ACHN (cell line): ENCODE data around the gene FOXP1.
A peak's percentile ranks its signal among the peaks of the same experiment; 100 is the strongest.

Source experiments
- DNase-seq: peaks from one replicate; pipeline ENCODE4 v3.0.0-alpha.2; 2015
- in situ Hi-C: cut with HindIII; loops from 2 replicates; pipeline ENCODE4 v1.10.0; 2017; ENCODE audit warnings: low sequenced_read_pairs, low pct_ligation_motif_present, low pct_unique_long_range_greater_than_20kb

The FOXP1 gene

DNA sequence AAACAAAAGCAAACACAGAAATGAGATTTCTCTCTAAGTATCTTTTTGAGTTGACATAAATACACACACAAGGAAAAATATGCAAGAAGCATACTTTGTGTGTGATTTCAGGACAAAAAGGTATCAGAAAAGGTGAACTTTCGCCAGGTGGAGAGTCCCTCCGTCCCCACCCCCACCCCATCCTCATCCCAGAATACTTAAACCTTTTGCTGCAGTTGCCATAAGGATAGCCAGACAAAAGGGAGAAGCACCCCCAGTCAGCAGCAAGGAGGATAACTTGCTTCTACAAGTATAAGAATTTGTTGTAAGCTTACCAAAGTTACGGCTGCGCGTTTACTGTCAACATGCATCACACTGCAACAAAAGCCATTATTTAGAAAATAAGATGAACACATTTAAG is 10.3 kb downstream of the FOXP1 start:
- in situ Hi-C loops: no loop called here
- no peak for DNase-seq

DNA sequence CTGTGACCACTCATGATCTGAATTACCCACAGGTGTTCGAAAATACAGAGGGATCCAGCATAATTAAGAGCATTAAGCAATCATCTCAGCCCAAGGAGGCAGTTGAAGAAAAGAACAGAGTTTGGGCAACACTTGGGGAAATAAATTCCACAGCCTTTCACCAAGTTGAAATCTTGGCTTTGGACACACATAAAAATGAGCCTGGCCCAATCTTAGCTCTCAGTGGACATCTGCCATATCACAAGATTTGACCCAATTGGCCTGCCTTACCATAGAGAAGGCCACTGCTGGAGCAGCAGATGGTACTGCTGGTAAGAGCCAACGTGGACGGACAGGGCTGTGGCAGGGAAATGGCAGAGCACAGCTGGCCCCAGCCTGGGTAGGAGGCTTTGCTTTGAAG is 13.0 kb downstream of the FOXP1 start:
- in situ Hi-C loops: no loop called here
- no peak for DNase-seq

GRCh38 chr3:71568207-71568606 is 15.3 kb downstream of the FOXP1 start:
- no peak for DNase-seq

GRCh38 chr3:71566776-71567175 is 16.8 kb downstream of the FOXP1 start:
- no peak for DNase-seq
- in situ Hi-C loops: no loop called here

More at GRCh38 chr3:71568207-71568606, 15.3 kb downstream of the FOXP1 start:
- in situ Hi-C loops: no loop called here

DNA sequence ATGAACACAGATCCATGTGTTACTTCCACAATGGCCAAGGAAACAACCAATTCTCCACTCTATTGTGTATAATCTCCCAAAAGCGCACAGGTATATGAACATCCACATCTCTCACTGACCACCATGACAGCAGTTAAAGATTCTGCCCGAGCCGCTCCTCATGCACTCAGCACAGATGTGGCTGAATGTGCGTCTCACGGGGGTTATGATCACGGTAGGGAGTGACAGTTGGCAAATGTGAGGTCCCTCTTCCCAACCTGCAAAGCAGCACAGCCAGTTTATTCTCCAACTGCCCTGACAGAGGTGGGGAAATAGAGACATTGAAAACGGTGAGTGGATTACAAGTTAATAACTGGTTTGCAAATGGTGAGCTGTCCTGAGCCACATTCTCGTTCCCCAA is 17.6 kb downstream of the FOXP1 start:
- in situ Hi-C loops: no loop called here

DNA sequence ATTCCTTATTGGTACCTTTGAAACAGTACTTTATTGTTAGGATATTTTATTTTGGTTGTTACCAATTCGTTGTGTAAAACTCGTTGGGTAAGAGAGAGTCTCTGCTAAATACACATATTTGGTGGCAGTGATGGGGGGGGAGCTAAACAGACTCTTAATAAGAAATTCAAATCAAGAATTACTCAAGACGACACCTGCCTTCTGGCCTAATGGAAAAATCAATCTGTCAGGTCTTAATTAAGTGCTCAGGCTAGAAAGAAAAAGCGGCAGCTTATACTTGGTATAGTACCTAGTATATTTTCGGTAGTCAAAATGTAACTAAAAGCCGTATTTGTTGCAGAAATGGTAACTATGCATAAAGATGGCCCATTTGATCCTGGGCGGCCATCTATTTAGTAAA is 18.2 kb downstream of the FOXP1 start:
- DNase-seq: no peak
- in situ Hi-C loops: no loop called here

More for the DNA sequence above, 17.6 kb downstream of the FOXP1 start:
- no peak for DNase-seq

DNA sequence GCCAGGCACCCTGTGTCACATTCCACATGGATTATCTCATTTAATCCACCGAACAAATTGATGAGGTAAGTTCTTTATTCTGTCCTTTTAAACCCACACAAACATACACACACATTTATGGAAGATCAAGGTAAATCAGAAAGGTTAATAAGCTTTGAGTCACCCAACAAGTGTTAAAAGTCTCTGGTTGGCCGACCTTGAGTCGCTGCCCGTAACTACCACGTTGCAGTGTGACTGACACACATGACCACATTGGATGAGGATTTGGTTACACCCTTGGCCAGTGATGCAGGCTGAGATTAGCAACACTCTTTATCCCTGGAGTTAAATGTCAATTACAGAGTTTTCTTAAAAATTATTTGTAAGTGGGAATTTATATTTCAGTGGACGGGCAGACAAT is 19.2 kb downstream of the FOXP1 start:
- in situ Hi-C loops: no loop called here
- peak; percentile 16 for DNase-seq

DNA sequence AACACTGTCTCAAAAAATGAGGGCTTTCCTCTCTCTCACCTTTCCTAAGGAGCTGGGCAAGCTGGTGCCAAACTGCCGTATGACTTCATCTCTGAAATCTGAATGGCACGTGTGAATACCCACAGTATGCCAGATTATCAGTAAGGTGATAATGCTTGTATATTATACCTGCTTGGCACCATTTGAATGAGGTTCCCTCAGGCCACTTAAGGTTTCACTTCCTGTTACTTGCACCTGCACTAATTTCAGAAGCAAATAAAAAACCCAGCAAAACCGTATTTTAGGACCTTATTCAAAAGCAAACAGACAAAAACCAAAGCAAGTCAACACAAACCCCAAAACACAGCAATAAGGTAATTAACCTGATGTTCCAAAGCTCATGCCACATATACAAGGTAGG is 19.7 kb downstream of the FOXP1 start:
- DNase-seq: no peak
- in situ Hi-C loops: no loop called here

GRCh38 chr3:71562938-71563337 is 20.6 kb downstream of the FOXP1 start:
- no peak for DNase-seq
- in situ Hi-C loops: no loop called here

GRCh38 chr3:71560665-71561064 is 22.9 kb downstream of the FOXP1 start:
- in situ Hi-C loops: no loop called here
- no peak for DNase-seq

- in situ Hi-C loops: no loop called here
- DNase-seq: no peak
Observed at GRCh38 chr3:71559578-71560162, 23.9 kb downstream of the FOXP1 start.

- in situ Hi-C loops: no loop called here
- no peak for DNase-seq
Observed at GRCh38 chr3:71559021-71559420, 24.5 kb downstream of the FOXP1 start.

GRCh38 chr3:71554649-71555048 is 28.9 kb downstream of the FOXP1 start:
- in situ Hi-C loops: no loop called here

GRCh38 chr3:71551311-71551919 is 32.1 kb downstream of the FOXP1 start:
- no peak for DNase-seq
- in situ Hi-C loops: no loop called here

More at GRCh38 chr3:71554649-71555048, 28.9 kb downstream of the FOXP1 start:
- DNase-seq: no peak

- in situ Hi-C loops: no loop called here
- no peak for DNase-seq
Observed at GRCh38 chr3:71549951-71550350, 33.6 kb downstream of the FOXP1 start.

DNA sequence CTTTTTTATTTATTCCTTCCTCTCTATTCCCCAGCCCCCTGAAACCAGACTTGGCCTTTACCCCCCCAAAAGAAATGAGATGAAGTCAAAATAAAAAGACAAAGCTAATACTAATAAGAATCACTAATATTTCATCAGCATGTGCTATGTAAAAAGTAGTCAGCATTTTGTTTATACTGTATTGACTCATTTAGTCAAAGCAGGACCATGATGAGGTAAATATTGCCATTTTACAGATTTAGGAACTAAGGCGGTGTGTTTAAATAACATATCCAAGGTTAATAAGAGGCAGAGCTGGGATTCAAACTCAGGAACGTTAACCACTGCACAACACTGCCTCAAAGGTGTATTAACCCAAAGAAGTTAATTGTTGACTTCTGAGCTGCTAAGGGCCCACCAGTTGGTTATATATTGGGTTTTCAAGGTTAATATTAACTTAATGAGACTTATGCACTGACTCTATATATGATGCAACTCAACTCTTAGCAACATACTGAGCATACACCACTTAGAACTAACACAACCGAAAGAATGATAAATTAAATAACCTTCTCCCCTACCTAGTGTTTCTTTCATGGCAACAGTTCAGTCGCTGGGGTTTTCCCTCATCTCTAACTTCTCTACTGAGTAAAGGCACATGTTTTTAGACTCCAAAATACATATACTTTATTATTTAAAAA is 34.7 kb downstream of the FOXP1 start:
- in situ Hi-C loops: no loop called here
- DNase-seq: peak; percentile 73

GRCh38 chr3:71547249-71548198 is 36.0 kb downstream of the FOXP1 start:
- in situ Hi-C loops: no loop called here

GRCh38 chr3:71546821-71547220 is 36.7 kb downstream of the FOXP1 start:
- in situ Hi-C loops: no loop called here
- no peak for DNase-seq

More at GRCh38 chr3:71547249-71548198, 36.0 kb downstream of the FOXP1 start:
- no peak for DNase-seq

DNA sequence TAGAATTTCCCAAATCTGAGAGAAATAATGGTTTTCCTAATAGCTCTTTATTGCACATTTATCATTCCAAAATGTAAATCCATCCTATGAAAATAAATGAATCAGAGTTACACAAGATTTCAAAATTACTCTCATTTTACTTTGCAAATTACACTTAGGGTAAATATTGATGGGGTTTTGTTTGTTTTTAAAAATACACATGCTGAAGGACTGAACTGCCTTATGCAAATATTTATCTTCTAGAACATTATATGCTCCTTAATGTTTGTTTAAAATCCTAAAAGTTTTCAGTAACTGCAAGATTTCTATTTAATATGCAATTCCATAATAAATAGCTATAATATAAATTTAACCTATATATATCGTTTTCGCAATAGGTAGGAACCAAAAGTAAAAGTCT is 38.2 kb downstream of the FOXP1 start:
- DNase-seq: no peak

More for the DNA sequence above, 38.2 kb downstream of the FOXP1 start:
- in situ Hi-C loops: no loop called here
